H4 (cell line): ENCODE results near the gene ZNF277. TPM values are rescaled to one million over a fixed set of nuclear protein-coding genes. Genes with fewer than 3 reads are reported as not detected.

ENCODE experiments used
- DNase-seq: peaks from one replicate; pipeline ENCODE4 v3.0.0-alpha.2; 2015; ENCODE audit warnings: low spot score
- total RNA-seq: library from RNA; depleted of rRNA; stranded (reverse); fragments of >200 nt; shearing (Covaris generic); gene quantifications from 2 replicates; pipeline ENCODE4 v1.2.3, GENCODE V29; 2014; rRNA removed

ZNF277 gene, protein sequence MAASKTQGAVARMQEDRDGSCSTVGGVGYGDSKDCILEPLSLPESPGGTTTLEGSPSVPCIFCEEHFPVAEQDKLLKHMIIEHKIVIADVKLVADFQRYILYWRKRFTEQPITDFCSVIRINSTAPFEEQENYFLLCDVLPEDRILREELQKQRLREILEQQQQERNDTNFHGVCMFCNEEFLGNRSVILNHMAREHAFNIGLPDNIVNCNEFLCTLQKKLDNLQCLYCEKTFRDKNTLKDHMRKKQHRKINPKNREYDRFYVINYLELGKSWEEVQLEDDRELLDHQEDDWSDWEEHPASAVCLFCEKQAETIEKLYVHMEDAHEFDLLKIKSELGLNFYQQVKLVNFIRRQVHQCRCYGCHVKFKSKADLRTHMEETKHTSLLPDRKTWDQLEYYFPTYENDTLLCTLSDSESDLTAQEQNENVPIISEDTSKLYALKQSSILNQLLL
- total RNA-seq, result 23.2 and 33.9 TPM in 2 replicates

DNA sequence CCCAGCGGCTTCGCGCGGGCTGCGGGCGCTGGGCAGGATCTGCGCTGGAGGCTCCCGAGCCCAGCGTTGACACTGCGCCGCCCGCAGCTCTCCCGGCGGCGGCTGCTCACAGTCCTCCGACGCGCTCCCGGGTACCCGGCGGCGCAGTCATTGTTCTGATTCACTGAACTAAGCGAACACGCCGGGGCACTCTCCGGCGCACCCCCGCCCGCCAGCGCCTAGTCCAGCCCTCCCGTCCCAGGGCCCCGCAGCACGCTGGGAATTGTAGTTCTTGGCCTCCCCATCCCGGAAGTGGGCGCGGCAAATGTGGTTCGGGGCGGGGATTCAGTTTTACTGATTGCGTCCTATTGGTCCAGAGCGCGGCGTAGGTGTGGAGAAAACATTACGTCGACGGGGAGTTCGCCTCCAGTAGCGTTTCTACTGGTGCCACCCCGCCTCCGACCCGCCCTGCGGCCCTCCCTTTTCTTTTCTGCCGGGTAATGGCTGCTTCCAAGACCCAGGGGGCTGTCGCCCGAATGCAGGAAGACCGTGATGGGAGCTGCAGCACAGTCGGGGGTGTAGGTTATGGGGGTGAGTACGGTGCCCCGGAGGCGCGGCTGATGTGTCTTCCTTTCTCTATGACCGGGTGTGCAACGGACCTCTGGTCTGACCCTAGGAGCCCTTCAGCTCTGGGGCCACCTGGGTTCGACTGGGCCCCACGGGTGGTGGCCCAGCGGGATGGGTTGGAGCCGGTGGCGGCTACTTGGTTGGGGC is at the start of gene ZNF277, which contains the start of gene DOCK4:
ZNF277 (plus strand) TSS at position 458 of the 753 bp plus-strand sequence; CDS start at position 480, 22 bp downstream.
DOCK4 (minus strand) TSS at position 162 of the 753 bp plus-strand sequence. CDS start 261 bp downstream, outside the sequence.
- DNase-seq, result peak; percentile 98

DNA sequence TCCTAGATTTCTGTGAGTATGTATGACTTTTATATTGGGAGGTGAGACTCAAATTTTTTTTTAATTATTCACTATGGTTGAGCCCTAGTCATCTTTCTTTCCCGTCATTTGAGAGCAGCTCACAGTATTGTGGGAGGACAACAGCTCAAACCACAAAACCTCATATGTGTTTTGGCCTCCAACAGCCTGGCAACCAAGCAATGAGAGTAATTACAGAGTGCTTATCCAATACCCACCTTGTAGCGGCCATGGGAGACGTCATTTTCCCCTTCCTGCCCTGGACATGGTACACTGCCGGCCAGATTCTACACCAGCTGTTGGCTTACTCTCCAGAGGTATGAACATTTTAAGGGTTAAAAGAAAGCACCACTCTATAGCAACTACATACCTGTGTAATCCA is 49.4 kb upstream of the ZNF277 start:
- DNase-seq, result peak; percentile 89

DNA sequence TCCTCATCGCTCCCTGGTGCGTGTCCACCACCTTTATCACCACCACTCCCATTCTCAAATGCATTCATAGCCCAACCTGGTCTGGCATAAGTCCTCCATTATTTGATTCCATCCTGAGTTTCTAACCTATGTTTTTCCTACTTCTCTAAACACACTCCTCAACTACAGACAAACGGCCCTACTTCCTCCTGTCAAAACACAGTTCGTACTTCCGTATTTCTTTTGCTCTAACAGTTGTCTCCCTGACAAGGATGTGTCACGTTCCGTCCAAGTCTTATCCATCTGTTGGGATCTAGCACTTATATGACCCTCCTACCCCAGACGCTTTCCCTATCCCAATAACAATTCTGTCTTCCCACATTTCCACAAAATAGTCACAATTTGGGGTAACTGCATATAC is 47.1 kb upstream of the ZNF277 start:
- no peak for DNase-seq

DNA sequence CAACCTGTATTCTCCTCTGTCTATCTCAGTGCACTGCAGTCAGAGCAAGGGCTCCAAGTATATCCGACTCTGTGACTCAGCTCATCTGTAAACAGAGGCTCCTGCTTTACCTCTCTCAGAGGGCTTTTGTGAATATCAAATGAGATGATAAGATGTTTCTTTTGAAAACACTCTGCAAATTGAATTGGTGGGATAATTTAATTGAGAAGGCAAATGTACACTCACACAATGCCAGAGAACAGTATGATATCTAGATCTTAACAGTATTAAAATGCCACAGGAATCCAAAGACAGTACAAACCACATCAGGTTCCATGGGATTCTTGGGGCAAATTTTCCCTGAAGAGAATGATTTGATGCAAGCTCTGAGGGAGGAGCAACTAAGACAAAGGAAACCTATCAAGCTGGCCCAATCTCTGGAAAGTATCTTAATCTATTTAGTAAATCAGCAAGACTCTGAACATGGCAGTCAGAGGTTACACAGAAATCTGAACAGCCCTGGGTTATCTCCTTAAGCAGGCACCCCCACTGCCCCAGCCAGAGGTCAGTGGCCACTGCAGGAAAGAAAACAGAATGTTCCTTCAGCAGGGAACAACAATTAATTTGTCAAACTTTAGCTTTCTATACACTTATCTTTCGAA is 46.2 kb upstream of the ZNF277 start:
- DNase-seq, result peak; percentile 19

DNA sequence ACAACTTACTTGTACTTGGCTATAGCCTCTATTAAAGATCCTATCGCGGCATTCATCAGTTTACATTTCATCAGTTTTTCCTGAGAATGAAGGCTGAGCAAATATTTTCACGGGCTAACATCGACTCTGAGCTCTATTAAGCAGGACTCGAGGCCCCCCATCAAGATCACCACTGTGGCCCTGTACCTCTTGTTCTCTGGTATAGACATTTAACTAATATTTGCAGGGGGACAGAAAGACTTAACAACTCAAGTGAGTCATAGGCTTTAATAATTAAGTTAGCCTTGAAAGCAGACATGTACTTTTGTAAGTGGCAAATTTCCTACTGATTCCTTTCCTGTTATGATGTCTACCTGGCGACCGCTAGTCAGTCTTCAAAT is 45.7 kb upstream of the ZNF277 start:
- no peak for DNase-seq

DNA sequence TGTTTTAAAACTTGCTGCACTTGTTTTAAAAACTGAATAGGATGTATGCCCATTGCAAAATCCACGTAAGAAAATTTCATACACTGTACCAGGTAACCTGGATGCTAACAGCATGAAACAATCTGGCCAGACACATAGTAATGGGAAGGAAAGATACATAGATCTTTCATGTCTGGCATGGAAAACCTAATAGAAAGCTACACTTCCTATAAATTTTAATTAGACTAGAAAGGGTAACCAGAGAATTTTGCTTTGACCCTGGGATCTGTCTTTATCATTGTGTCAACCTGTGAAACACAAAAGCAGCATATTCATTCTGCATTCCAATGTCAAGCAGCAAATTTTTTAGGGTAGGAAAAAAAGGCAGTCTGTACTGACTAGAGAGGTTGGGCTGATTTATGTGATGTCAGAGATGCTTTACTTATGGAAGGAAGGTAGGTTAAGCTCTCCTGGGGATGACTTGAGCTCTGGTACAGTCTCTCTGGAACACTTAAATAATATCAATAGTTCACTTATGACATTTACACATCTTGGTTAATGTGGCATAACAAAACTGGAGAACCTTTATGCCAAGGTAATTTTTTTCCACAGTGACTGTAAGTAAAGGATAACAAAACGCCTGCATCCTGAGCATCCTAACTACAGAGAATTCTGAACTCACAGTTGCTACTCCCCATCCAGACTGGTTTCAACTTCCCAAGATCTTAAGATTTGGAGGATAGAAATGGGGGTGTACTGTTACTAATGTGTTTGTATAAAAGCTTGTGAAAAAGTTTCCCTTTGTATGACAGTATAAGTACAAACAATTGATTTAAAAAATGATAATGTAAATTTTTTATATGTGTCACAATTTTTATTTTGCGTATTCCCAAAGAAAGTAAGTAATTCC is 45.0 kb upstream of the ZNF277 start:
- DNase-seq, result no peak

DNA sequence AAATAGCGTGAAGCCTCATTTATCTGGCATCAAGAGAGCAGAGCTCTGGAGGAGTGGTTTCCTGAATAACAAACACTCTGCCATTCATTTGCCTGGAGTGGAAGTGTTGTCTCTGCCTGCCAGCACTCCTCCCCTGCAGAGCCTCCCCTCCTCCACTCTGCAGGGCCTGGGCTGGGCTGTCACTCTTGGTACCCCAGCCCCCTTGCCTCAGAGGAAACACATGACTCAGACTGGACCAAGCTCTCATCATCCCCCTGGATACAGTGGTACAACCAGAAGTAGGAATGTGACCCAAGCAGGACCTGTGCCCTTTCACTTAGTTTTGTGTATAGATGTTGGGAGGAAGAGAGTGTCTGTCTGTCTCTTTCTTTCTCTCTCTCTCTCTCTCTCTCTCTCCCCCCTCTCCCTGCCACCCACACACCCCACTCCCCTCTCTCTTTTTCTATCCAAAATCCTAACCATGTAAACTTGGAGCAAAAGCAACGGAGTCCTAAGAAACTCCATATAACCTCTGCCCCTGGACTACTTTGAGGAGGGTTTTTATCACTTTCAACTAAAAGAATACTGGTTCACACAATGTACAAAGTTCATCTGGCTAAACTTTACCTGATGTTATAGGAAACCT is 44.2 kb upstream of the ZNF277 start:
- DNase-seq, result peak; percentile 47

DNA sequence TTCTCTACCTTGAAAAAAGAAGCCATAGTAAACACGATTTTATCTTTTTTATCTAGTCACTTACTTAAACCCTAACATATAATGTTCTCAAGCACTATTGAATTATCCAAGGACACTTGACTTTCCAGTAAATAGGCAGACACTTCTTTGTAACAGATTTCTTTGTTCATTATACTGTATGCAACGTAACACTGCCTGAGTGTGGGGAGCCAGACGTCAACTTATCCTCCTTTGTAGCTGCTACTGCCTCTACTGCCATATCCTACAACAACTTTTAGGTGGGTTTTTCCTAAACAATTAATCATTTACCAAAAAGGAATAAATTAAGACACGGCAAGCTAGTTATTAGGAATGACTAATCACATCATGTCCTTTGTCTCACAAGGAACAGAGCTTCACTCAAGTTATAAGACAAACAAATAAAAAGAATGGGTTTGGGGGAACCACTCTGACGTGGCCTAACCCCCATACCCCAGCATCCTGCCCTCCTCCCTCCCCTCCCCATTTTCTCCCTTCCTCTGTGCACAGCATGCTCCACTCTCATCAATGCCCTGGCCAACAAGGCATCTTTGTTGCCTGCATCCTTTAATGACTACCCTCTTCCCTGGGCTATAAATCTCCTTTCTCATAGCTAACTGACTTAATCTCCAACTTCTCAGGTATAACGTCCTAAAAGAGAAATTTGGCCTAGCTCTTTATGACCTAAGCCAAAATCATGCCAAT is 43.5 kb upstream of the ZNF277 start:
- DNase-seq, result no peak

DNA sequence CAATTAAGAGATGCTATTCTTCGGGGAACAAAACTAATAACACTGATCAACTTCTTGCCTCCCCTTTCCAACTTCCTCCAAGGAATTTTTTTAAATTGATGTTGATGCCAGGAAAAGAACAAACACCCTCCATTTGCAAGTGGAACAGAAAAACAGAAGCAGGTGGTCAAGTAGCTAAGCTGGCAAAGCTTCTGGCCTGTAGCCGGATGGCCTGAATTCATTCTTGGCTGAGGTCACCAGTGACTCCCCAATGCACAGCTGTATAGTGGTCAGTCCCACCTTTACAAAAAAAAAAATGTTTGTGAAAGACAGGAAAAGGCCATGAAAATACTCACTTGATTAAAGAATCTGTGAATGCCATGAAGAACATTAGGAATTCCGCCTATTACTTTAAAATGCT is 39.3 kb upstream of the ZNF277 start:
- no peak for DNase-seq

DNA sequence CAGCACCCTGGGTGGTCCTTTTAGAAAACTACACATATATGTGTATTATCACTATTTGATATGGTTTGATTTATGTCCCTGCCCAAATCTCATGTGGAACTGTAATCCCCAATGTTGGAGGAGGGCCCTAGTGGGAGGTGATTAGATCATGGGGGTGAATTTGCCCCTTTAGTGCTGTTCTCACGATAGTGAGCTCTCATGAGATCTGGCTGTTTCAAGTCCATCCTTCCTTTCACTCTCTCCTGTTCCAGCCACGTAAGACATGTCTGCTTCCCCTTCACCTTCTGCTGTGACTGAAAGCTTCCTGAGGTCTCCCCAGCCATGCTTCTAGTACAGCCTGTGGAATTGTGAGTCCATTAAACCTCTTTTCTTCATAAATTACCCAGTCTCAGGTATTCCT is 37.6 kb upstream of the ZNF277 start:
- DNase-seq, result no peak

DNA sequence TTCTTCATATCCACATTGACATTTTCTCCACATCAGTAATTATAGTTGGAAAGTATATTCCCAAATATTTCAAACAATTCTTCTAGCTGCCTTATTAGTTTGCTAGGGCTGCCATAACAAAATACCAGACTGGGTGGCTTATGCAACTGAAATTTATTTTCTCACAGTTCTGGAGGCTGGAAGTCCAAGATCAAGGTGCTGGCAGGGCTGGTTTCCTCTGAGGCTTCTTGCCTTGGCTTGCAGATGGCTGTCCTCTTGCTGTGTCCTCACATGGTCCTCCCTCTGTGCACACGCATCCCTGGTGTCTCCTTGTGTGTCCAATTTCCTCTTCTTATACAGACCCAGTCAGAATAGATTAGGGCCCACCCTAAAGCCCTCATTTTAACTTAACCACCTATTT is 34.8 kb upstream of the ZNF277 start:
- DNase-seq, result no peak

DNA sequence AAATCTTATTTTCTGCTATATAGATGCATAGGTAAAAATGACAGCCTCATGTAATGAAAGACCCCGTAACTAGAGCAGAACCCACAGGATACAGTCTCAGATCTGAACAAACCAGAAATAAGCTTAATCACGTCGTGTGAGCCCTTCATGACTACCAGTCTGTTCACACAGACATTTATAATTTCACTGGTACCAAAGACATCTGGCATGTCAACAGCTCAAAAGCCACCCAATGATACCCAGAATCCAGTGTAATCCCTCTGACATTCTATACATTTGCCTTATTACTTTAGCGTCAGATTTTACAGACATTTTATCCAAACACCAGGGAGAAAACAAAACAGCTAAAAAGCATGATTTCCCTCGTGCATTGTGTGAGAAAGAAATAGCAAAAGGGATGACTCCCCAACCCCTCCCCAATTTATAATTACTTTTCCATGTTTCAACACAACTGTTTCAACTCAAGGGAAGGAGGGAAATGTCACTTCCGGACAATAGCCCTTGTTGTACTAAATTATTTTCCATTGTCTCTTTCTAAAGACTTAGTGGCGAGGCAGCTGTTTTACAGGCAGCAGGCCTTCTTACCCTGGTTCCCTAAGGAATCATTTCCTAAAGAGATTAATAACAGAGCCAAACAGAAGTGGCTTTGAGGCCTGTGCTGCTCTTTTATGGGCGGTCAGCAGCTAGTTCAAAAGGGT is 33.5 kb upstream of the ZNF277 start:
- no peak for DNase-seq

DNA sequence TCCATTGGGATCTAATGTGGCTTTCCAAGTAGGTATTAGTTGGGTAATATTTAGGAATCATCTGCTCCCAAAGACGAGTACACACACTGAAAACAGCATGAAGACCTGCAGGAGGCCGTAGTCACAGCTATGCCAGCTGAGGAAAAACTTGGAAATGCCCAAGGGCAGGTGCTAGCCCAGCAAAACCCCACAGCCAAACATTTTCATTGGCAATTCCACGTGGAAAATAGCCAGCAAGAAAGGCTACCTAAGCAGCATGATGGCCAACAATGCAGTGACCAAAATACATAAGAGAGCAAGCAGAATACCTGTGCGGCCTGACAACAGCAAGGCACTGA is 33.0 kb upstream of the ZNF277 start:
- no peak for DNase-seq

DNA sequence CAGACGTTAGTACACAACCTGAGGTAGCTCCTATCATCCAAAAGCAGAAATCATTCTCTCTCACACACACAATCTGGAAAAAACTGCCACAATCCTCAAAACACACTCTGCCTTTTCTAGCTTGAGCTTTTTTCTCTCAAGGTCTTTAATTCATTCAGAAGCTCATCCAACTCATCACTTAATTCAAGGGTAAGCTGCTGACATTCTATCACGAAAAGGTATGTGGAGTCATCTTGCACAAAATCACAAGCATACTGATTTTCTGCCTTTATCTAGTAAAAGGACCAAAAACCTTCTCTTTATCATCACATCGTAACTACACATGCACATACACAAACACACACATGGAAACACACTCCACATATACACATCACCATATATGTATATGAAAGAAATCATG is 32.3 kb upstream of the ZNF277 start:
- no peak for DNase-seq

DNA sequence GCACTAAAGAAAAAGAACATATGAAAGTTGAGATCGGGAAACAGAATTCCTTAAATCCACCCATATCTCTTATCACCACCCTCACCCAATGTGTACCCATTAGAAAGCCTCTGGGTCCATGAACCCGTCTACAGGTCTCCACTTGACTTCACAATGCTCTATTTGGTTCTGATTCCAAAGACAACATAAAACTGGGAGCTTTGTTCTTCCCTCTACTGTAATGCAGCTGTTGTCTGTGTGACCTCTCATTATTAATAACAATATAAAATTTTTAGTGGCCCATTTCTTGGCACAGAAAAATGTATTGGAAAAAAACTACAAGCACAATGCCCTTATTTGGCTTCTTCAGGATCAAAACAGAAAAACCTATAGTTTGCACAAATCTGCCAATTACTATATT is 30.3 kb upstream of the ZNF277 start:
- no peak for DNase-seq

DNA sequence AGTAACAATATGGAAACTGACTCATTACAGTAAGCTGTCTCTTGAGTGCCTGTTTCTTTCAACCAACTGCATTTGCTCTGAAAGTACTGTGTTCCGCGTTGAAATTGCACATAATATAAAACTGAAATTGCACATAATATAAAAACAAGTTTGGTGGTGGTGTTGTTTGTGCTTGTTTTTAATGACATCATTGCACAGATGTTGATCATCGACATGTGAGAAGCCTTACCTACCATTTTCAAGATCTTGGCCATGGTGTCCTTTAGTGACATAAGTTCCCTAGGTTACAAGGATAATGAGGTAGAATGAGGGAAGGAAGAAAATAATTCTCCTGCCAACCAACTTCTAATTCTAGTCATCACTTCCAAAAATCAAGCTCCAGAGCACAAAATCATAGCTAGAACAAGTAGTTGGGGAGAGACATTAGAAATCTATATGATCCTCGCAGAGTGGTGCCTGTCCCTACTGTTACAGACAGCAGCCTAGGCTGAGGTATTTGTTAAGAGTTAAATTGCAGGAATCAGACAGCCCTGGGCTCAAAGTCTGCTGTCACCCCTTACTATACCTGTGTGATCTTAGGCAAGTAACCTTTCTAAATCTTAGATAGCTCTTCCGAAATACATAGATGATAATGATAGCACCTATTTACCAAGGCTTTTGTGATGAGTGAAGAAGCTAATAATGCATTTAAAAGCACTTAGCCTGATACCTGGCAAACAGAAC is 29.6 kb upstream of the ZNF277 start:
- DNase-seq, result no peak

DNA sequence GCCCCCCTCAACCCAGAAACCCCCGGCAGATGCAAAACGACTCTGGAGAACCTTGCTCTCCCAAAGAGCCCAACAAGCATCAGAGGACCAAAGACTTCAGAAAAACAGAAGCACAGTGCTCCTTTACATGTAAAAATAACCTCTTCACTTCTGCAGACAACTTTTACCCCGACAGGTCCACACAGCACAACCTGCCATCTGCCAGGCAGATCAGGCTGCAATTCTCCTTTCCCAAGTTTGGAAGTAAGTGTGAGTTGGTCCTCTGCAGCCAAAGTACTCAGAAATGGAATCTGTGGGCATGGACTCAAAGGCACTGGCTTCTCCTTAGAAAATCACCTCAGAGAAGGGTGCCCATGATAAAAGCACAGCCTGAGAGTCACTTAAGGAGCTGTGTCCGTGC is 26.3 kb upstream of the ZNF277 start:
- no peak for DNase-seq

DNA sequence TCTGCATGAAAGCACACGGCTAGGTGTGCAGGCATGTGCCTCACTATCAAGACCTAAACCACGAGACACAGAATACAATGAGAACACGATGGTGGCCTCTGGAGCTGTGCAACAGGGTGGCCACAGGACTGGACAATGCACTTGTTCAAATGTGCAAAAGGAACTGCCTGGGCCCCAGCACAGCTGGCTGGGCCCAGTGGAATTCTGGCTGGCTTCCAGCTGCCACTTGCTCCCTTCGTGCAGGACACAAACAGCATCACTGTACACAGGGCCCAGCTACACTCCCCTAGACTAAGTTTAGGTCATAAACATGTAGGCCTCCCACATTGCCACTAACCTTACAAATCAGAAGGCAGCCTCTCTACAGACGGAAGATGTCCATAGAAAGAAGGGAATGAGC is 23.7 kb upstream of the ZNF277 start:
- DNase-seq, result no peak

DNA sequence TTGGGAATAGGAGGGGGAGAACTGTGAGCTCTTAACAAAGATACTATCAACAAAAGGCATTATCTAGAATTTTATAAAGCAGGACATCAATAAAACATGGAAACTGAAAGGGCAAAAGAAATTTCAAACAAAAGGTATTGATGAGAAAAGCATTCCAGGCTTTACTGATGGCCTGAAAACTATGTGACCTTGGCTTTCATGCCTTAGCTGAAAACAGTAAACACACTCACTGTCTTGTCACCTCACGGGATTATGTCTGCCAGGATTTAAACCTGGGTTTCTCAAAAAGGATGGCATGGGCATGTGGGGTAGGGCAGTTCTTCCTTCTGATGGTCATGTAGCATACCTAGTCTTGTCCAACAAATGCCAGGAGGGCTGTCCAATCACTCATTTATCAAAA is 23.2 kb upstream of the ZNF277 start:
- DNase-seq, result no peak
